ENCODE data around the gene PSME2. TPM values are rescaled to one million over a fixed set of nuclear protein-coding genes. Genes with fewer than 3 reads are reported as not detected.
A peak's percentile ranks its signal among the peaks of the same experiment; 100 is the strongest.

PSME2 gene
- total and polyA plus RNA-seq, 2 of the 13 experiments (the other 11 are each of a cell fraction or from before 2014, with no cell fraction given) = 332 to 716 TPM

DNA sequence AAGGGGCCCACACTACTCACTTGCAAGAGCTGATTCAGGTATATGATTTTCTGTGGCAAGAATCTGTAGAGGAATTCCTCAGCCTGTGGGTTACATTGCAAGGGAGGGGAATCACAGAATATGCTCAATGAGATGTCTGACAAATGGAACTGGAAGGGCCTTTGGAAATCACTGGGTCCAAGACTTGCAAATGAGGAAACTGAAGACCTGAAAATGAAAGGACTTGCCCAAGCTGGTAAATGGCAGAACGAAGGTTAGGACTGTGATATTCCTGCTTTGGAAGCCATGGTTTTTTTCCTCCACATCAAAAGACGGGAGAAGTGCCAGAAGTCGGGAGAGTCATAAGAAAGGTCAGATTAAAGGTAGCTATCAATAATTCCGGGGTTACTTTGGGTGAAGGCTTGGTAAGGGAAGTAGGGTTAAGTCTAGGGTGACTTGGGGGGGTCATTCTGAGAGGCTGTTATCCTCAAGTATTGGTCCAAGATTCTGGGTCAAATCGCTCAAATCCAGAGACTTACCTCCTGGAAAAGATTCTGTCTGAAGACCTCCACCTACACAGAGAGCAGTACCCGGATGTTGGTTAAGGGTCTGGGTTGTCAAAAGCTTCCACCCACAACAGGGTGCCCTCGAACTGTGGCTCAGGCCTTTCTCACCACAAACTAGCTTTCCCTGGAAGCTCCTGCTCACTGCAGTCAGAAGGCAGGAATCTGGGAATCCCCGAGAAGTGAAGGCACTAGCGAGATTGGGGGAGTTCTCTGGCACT, 539 bp downstream of the PSME2 start (continued):
- TF ChIP-seq ZNF235 (CRISPR knock-in tag; IDR thresholded peaks at IDR 0.05; ENCODE audit: borderline replicate concordance) (0 out of 2 replicates have a peak, but pooled peaks have one; percentile 6), ZNF629 (CRISPR knock-in tag; conservative IDR thresholded peaks at IDR 0.05) (no peak), ZNF205 (CRISPR knock-in tag; IDR thresholded peaks at IDR 0.05) (peak; percentile 2; the same call in 1 of the 2 replicates), ZNF3 (CRISPR knock-in tag; IDR thresholded peaks at IDR 0.05) (peak; percentile 40; the same call in 1 of the 2 replicates), ATRX (CRISPR knock-in tag; IDR thresholded peaks at IDR 0.05; ENCODE audit: borderline replicate concordance) (peak; percentile 90; the same call in 1 of the 2 replicates), HNRNPH1 (optimal IDR thresholded peaks at IDR 0.05; ENCODE audit: low read depth, low read length) (no peak), ARNTL (CRISPR knock-in tag; IDR thresholded peaks at IDR 0.05) (0 out of 2 replicates have a peak, but pooled peaks have one; percentile 23)
- TF ChIP-seq, protein P1, sequence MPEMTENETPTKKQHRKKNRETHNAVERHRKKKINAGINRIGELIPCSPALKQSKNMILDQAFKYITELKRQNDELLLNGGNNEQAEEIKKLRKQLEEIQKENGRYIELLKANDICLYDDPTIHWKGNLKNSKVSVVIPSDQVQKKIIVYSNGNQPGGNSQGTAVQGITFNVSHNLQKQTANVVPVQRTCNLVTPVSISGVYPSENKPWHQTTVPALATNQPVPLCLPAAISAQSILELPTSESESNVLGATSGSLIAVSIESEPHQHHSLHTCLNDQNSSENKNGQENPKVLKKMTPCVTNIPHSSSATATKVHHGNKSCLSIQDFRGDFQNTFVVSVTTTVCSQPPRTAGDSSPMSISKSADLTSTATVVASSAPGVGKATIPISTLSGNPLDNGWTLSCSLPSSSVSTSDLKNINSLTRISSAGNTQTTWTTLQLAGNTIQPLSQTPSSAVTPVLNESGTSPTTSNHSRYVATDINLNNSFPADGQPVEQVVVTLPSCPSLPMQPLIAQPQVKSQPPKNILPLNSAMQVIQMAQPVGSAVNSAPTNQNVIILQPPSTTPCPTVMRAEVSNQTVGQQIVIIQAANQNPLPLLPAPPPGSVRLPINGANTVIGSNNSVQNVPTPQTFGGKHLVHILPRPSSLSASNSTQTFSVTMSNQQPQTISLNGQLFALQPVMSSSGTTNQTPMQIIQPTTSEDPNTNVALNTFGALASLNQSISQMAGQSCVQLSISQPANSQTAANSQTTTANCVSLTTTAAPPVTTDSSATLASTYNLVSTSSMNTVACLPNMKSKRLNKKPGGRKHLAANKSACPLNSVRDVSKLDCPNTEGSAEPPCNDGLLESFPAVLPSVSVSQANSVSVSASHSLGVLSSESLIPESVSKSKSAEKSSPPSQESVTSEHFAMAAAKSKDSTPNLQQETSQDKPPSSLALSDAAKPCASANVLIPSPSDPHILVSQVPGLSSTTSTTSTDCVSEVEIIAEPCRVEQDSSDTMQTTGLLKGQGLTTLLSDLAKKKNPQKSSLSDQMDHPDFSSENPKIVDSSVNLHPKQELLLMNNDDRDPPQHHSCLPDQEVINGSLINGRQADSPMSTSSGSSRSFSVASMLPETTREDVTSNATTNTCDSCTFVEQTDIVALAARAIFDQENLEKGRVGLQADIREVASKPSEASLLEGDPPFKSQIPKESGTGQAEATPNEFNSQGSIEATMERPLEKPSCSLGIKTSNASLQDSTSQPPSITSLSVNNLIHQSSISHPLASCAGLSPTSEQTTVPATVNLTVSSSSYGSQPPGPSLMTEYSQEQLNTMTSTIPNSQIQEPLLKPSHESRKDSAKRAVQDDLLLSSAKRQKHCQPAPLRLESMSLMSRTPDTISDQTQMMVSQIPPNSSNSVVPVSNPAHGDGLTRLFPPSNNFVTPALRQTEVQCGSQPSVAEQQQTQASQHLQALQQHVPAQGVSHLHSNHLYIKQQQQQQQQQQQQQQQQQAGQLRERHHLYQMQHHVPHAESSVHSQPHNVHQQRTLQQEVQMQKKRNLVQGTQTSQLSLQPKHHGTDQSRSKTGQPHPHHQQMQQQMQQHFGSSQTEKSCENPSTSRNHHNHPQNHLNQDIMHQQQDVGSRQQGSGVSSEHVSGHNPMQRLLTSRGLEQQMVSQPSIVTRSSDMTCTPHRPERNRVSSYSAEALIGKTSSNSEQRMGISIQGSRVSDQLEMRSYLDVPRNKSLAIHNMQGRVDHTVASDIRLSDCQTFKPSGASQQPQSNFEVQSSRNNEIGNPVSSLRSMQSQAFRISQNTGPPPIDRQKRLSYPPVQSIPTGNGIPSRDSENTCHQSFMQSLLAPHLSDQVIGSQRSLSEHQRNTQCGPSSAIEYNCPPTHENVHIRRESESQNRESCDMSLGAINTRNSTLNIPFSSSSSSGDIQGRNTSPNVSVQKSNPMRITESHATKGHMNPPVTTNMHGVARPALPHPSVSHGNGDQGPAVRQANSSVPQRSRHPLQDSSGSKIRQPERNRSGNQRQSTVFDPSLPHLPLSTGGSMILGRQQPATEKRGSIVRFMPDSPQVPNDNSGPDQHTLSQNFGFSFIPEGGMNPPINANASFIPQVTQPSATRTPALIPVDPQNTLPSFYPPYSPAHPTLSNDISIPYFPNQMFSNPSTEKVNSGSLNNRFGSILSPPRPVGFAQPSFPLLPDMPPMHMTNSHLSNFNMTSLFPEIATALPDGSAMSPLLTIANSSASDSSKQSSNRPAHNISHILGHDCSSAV (CRISPR knock-in tag; IDR thresholded peaks at IDR 0.05; ENCODE audit: borderline replicate concordance) = 0 out of 2 replicates have a peak, but pooled peaks have one; percentile 29
- TF ChIP-seq, protein P2, sequence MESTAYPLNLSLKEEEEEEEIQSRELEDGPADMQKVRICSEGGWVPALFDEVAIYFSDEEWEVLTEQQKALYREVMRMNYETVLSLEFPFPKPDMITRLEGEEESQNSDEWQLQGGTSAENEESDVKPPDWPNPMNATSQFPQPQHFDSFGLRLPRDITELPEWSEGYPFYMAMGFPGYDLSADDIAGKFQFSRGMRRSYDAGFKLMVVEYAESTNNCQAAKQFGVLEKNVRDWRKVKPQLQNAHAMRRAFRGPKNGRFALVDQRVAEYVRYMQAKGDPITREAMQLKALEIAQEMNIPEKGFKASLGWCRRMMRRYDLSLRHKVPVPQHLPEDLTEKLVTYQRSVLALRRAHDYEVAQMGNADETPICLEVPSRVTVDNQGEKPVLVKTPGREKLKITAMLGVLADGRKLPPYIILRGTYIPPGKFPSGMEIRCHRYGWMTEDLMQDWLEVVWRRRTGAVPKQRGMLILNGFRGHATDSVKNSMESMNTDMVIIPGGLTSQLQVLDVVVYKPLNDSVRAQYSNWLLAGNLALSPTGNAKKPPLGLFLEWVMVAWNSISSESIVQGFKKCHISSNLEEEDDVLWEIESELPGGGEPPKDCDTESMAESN (CRISPR knock-in tag; conservative IDR thresholded peaks at IDR 0.05) = peak; percentile 10
- TF ChIP-seq, protein P3, sequence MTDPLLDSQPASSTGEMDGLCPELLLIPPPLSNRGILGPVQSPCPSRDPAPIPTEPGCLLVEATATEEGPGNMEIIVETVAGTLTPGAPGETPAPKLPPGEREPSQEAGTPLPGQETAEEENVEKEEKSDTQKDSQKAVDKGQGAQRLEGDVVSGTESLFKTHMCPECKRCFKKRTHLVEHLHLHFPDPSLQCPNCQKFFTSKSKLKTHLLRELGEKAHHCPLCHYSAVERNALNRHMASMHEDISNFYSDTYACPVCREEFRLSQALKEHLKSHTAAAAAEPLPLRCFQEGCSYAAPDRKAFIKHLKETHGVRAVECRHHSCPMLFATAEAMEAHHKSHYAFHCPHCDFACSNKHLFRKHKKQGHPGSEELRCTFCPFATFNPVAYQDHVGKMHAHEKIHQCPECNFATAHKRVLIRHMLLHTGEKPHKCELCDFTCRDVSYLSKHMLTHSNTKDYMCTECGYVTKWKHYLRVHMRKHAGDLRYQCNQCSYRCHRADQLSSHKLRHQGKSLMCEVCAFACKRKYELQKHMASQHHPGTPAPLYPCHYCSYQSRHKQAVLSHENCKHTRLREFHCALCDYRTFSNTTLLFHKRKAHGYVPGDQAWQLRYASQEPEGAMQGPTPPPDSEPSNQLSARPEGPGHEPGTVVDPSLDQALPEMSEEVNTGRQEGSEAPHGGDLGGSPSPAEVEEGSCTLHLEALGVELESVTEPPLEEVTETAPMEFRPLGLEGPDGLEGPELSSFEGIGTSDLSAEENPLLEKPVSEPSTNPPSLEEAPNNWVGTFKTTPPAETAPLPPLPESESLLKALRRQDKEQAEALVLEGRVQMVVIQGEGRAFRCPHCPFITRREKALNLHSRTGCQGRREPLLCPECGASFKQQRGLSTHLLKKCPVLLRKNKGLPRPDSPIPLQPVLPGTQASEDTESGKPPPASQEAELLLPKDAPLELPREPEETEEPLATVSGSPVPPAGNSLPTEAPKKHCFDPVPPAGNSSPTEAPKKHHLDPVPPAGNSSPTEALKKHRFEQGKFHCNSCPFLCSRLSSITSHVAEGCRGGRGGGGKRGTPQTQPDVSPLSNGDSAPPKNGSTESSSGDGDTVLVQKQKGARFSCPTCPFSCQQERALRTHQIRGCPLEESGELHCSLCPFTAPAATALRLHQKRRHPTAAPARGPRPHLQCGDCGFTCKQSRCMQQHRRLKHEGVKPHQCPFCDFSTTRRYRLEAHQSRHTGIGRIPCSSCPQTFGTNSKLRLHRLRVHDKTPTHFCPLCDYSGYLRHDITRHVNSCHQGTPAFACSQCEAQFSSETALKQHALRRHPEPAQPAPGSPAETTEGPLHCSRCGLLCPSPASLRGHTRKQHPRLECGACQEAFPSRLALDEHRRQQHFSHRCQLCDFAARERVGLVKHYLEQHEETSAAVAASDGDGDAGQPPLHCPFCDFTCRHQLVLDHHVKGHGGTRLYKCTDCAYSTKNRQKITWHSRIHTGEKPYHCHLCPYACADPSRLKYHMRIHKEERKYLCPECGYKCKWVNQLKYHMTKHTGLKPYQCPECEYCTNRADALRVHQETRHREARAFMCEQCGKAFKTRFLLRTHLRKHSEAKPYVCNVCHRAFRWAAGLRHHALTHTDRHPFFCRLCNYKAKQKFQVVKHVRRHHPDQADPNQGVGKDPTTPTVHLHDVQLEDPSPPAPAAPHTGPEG (CRISPR knock-in tag; IDR thresholded peaks at IDR 0.05) = 0 out of 2 replicates have a peak, but pooled peaks have one; percentile 10
